ENCODE results near the gene PPP1R27. TPM values are rescaled to one million over a fixed set of nuclear protein-coding genes. Genes with fewer than 3 reads are reported as not detected.

The PPP1R27 gene
- total and polyA plus RNA-seq, 9 donors = 0.22 TPM; not detected in 8

DNA sequence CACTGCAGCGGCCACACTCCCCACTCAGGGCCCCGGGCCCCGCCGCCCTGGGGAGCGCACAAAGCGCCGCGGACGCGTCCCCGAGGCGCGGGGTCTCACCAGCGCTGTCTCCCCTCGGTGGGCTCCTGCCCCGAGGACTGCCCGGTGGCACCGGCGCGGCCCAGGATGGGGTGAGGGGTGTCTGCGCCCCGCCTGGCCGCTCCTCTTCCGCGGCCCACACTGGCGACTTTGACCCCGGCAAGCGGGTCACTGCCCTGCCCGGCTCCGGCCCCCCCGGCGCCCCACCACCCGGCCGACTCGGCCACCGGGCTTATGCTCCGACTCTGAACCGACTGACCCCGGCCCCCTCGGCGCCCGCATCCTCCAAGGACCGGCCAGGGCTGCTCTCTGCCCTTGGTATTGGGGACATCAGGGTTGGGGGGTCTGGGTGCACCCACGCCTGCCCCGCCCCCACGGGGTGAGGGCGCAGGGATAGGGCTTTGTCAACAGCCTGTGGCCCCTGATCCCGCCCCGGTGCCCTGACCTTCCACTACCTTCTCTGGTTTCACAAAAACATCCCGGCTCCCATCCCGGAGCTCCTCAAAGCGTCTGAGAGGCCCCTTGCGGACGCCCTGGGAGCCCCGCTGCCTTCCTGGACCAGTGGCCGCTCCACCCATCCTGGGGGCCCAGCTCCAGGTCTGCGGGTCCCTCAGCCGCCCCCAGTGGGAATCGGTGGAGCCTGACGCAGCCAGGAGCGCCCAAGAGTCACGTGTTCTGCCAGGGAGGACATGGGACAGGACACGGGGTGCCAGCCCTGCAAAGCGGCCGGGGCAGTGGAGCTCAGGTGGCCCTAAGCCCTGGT, 30.1 kb downstream of the PPP1R27 start:
- no peak overlapping the region for H3K27ac ChIP-seq
- H3K27me3 ChIP-seq = no peaks in the 10 kb centered on the region
- H3K4me3 ChIP-seq = no peak overlapping the region

DNA sequence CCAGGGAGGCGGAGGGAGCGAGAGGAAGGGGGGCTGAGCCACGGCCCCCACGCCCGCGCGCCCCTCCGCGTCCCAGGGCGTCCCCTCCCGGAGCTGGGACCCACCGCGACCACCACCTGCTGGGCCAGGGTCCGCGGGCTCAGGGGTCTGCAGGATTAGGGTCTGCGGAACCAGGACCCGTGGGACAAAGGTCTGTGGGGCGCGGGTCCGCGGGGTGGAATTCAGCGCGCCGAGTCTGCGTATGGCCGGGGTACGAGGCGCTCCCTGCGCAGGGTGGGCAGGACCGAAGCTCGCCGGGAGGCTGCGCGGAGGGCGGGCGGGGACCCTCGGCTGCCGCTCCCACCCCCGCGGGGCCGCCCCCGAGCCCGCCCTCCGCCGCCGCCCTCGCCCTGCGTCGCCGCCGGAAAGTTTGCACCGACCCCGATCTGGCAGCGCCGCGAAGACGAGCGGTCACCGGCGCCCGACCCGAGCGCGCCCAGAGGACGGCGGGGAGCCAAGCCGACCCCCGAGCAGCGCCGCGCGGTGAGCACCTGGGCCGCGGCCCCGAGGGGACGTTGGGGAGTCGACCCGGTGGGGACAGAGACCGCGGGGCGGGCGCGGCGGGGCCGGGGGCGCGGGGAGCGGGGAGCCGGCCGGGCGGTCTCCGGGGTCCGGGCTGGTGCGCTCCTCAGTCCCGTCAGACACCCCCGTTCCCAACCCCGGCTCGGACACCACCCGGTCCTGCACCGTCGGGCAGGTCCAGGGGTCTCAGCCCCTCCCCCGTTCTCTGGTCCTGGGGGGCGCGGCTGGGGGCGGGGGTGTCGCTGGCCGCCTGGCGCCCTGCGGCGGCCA, 30.9 kb downstream of the PPP1R27 start, which contains the start of gene GCGR:
GCGR (plus strand) TSS at position 423 of the 831 bp plus-strand sequence. CDS start 4,869 bp downstream, outside the sequence.
- H3K27ac ChIP-seq = no peak within 1 kb of the TSS
- no peaks in the 10 kb centered on the region for H3K9me3 ChIP-seq
- TF ChIP-seq POLR2A (IDR thresholded peaks at IDR 0.05) = no peak
- no peak for TF ChIP-seq EP300 (IDR thresholded peaks at IDR 0.05)
- TF ChIP-seq, protein P1, sequence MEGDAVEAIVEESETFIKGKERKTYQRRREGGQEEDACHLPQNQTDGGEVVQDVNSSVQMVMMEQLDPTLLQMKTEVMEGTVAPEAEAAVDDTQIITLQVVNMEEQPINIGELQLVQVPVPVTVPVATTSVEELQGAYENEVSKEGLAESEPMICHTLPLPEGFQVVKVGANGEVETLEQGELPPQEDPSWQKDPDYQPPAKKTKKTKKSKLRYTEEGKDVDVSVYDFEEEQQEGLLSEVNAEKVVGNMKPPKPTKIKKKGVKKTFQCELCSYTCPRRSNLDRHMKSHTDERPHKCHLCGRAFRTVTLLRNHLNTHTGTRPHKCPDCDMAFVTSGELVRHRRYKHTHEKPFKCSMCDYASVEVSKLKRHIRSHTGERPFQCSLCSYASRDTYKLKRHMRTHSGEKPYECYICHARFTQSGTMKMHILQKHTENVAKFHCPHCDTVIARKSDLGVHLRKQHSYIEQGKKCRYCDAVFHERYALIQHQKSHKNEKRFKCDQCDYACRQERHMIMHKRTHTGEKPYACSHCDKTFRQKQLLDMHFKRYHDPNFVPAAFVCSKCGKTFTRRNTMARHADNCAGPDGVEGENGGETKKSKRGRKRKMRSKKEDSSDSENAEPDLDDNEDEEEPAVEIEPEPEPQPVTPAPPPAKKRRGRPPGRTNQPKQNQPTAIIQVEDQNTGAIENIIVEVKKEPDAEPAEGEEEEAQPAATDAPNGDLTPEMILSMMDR (IDR thresholded peaks at IDR 0.05) = no peak
- no peaks in the 10 kb centered on the region for H3K36me3 ChIP-seq
- H3K4me3 ChIP-seq = no peak within 1 kb of the TSS
- DNase-seq = no peak
- intact Hi-C loops (cut with DNase I) = no loop called here
- H3K27me3 ChIP-seq = no peaks in the 10 kb centered on the region
- 0 to 3% (median 0%) methylated on average over 21 to 110 of the region's 110 CpGs for WGBS, 3 donors
- H3K4me1 ChIP-seq (ENCODE audit: insufficient read depth) = no peaks in the 10 kb centered on the region

More for the DNA sequence above, 30.1 kb downstream of the PPP1R27 start:
- intact Hi-C loops (cut with DNase I) = no loop called here
- no peak for TF ChIP-seq EP300 (IDR thresholded peaks at IDR 0.05)
- TF ChIP-seq, protein P1 (IDR thresholded peaks at IDR 0.05) = no peak
- no peak for TF ChIP-seq POLR2A (IDR thresholded peaks at IDR 0.05)
- Histone ChIP-seq H3K4me1 (ENCODE audit: insufficient read depth) (no peaks in the 10 kb centered on the region), H3K9me3 (no peaks in the 10 kb centered on the region), H3K36me3 (no peaks in the 10 kb centered on the region)
- 2 to 7% (median 4%) methylated on average over 35 to 65 of the region's 65 CpGs for WGBS, 3 donors
- no peak for DNase-seq

GRCh38 chr17:81802856-81803643, 31.8 kb downstream of the PPP1R27 start:
- intact Hi-C loops (cut with DNase I) = no loop called here
- Histone ChIP-seq H3K4me3 (no peak overlapping the region), H3K27me3 (no peaks in the 10 kb centered on the region), H3K4me1 (ENCODE audit: insufficient read depth) (no peaks in the 10 kb centered on the region), H3K27ac (no peak overlapping the region), H3K9me3 (no peaks in the 10 kb centered on the region), H3K36me3 (no peaks in the 10 kb centered on the region)
- WGBS, 3 donors = 22 to 25% (median 23%) methylated on average over 25 to 26 of the region's 26 CpGs
- no peak for TF ChIP-seq POLR2A (IDR thresholded peaks at IDR 0.05)
- no peak for TF ChIP-seq EP300 (IDR thresholded peaks at IDR 0.05)
- TF ChIP-seq, protein P1 (IDR thresholded peaks at IDR 0.05) = no peak
- DNase-seq = no peak

All from ovary (tissue), 9 donors.